ENCODE data around the gene MYCBP2.
"Not testable (repeated sequence)": the region's sequence is repeated elsewhere in the genome, so short reads cannot be mapped to it uniquely, and the experiment has no call there.

MYCBP2 gene

GRCh38 chr13:77326905-77327604 is at the start of gene MYCBP2:
Gene MYCBP2, minus strand, starts transcription at chr13:77327094. Its CDS starts 319 bp downstream, at chr13:77326775.
- FAIRE-seq = peak; percentile 64

GRCh38 chr13:77375560-77376108 is 48.7 kb upstream of the MYCBP2 start:
- no peak for FAIRE-seq

GRCh38 chr13:77374786-77375185 is 47.9 kb upstream of the MYCBP2 start:
- FAIRE-seq = no peak

- no peak for FAIRE-seq
These were observed 47.4 kb upstream of the MYCBP2 start for GRCh38 chr13:77374339-77374738.

GRCh38 chr13:77373502-77373901 is 46.6 kb upstream of the MYCBP2 start:
- FAIRE-seq = no peak

- no peak for FAIRE-seq
These were observed 45.4 kb upstream of the MYCBP2 start for GRCh38 chr13:77372275-77372674.

GRCh38 chr13:77370888-77371287 is 44.0 kb upstream of the MYCBP2 start:
- FAIRE-seq = no peak

GRCh38 chr13:77362166-77362565 is 35.3 kb upstream of the MYCBP2 start:
- FAIRE-seq = no peak

GRCh38 chr13:77360032-77360685 is 33.3 kb upstream of the MYCBP2 start:
- FAIRE-seq = no peak

GRCh38 chr13:77359171-77359570 is 32.3 kb upstream of the MYCBP2 start:
- no peak for FAIRE-seq

GRCh38 chr13:77358001-77358400 is 31.1 kb upstream of the MYCBP2 start:
- FAIRE-seq = no peak

GRCh38 chr13:77356155-77356554 is 29.3 kb upstream of the MYCBP2 start:
- FAIRE-seq = no peak

- FAIRE-seq = no peak
These were observed 27.1 kb upstream of the MYCBP2 start for GRCh38 chr13:77353995-77354394.

GRCh38 chr13:77351315-77351714 is 24.4 kb upstream of the MYCBP2 start:
- FAIRE-seq = no peak

- no peak for FAIRE-seq
These were observed 23.9 kb upstream of the MYCBP2 start for GRCh38 chr13:77350811-77351210.

GRCh38 chr13:77349365-77349764 is 22.5 kb upstream of the MYCBP2 start:
- no peak for FAIRE-seq

- FAIRE-seq = not testable (repeated sequence)
These were observed 20.5 kb upstream of the MYCBP2 start for GRCh38 chr13:77347351-77347750.

GRCh38 chr13:77345150-77345780 is 18.4 kb upstream of the MYCBP2 start:
- no peak for FAIRE-seq

- FAIRE-seq = no peak
These were observed 16.9 kb upstream of the MYCBP2 start for GRCh38 chr13:77343841-77344240.

GRCh38 chr13:77339408-77339807 is 12.5 kb upstream of the MYCBP2 start:
- FAIRE-seq = no peak

GRCh38 chr13:77338961-77339401 is 12.1 kb upstream of the MYCBP2 start:
- FAIRE-seq = no peak

GRCh38 chr13:77338329-77338728 is 11.4 kb upstream of the MYCBP2 start:
- FAIRE-seq = no peak

GRCh38 chr13:77337159-77337558 is 10.3 kb upstream of the MYCBP2 start:
- no peak for FAIRE-seq

- no peak for FAIRE-seq
These were observed 8.6 kb upstream of the MYCBP2 start for GRCh38 chr13:77335543-77335942.
